AG09309 (cell line): ENCODE results near the gene PER2.

Experiments
- DNase-seq: peaks from one replicate; pipeline ENCODE4 v3.0.0-alpha.2; 2010; ENCODE audit warnings: low read depth
- H3K4me3 ChIP-seq: 2 replicates; pipeline ENCODE4 v1.5.1; 2011; ENCODE audit warnings: mild to moderate bottlenecking, low read depth, low read length, moderate library complexity; ENCODE audit not compliant: control insufficient read depth
- CTCF ChIP-seq: IDR thresholded peaks from 2 replicates; pipeline ENCODE4 v1.5.1; 2011; ENCODE audit warnings: mild to moderate bottlenecking, low read depth, low read length, inconsistent platforms; ENCODE audit not compliant: insufficient read depth, control insufficient read depth; ENCODE audit errors: missing control alignments

The PER2 gene

GRCh38 chr2:238237431-238238135 lies 50.8 kb downstream of the PER2 start:
- TF ChIP-seq CTCF: no peak
- H3K4me3 ChIP-seq: no peak overlapping the region
- no peak for DNase-seq

- H3K4me3 ChIP-seq: no peak overlapping the region
- no peak for DNase-seq
- TF ChIP-seq CTCF: no peak
These were observed 51.8 kb downstream of the PER2 start for GRCh38 chr2:238236571-238236970.

GRCh38 chr2:238235856-238236255 lies 52.6 kb downstream of the PER2 start:
- DNase-seq: no peak
- H3K4me3 ChIP-seq: no peak overlapping the region
- no peak for TF ChIP-seq CTCF

- DNase-seq: no peak
- H3K4me3 ChIP-seq: no peak overlapping the region
- TF ChIP-seq CTCF: no peak
These were observed 53.1 kb downstream of the PER2 start for GRCh38 chr2:238235331-238235732.

GRCh38 chr2:238233625-238234024 lies 54.8 kb downstream of the PER2 start:
- TF ChIP-seq CTCF: no peak
- no peak for DNase-seq
- H3K4me3 ChIP-seq: no peak overlapping the region

- H3K4me3 ChIP-seq: no peak overlapping the region
- no peak for TF ChIP-seq CTCF
- no peak for DNase-seq
These were observed 56.6 kb downstream of the PER2 start for GRCh38 chr2:238231809-238232208.
